ENCODE measurements around the gene TMEM125. TPM values are rescaled to one million over a fixed set of nuclear protein-coding genes. Genes with fewer than 3 reads are reported as not detected.

TMEM125 gene
- total and polyA plus RNA-seq, 9 of the 15 experiments (the other 6 are each of a cell fraction or from before 2014, with no cell fraction given) = 0.07 to 0.08 TPM; not detected in 7

DNA sequence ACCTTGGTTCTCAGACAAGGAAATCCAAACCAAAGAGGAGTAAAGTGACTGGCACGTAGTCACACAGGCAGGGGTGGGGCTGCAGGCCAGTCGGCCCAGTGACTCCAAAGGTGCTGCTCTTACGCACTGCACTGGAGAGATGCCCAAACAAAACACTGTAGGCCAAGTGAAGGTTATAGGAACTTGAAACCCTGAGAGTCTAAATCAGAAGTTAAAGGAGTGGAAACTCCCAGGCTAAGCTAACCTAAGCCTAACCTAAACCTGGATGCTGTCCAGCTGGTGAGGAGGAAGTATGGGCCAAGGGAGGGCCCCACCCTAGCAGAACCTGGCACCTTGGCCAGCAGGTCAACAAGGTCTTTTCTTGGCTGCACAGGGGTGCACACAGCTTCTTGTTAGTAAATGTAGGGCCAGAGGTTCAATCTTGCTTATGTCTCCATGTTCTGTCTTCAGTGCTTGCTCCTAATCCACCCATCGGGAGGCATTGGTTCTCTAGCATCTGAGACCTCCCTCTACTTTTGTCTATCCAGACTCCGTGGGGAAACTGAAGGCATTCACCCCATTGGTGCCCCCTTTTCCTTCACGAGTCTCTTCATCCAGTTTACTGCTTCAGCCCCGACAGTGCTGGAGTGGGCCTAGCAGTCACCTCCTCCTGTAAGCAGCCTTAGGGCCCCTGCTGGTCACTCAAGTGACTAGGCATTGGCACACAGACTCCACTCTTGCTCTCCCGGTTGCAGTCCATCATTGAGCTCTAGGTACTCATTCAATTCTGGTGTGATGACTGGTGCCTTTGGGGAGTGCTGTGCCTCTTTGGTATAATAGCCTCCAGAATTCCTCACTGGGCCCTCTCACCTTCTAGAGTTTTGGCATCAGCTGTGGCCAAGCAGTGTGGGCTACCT is 12.9 kb upstream of the TMEM125 start:
- ATAC-seq (no peak), FAIRE-seq (no peak), DNase-seq (ENCODE audit: extremely low read depth in 1 of 4, low spot score in 3 of 4) (no peak)
- no peak overlapping the region for H3K9ac ChIP-seq (ENCODE audit: insufficient read depth in 1 of 2, low read depth in 2 of 2, low read length in 2 of 2)
- WGBS (ENCODE audit: insufficient coverage, low coverage, missing lambda C conversion rate) = 2% methylated on average over 8 of the region's 8 CpGs
- no peak for TF ChIP-seq FIP1L1 (IDR thresholded peaks at IDR 0.05; ENCODE audit: low read depth, low read length, poor library complexity, severe bottlenecking)
- TF ChIP-seq CHD1 (IDR thresholded peaks at IDR 0.05; ENCODE audit: low read length) = no peak
- no peaks in the 10 kb centered on the region for H3K36me3 ChIP-seq (ENCODE audit: control insufficient read depth, insufficient read depth, low read length)
- in situ Hi-C loops (cut with MboI) = no loop called here
- H2AFZ ChIP-seq (ENCODE audit: low read depth, low read length) = no peak overlapping the region
- H3K4me2 ChIP-seq (ENCODE audit: insufficient read depth, low read length) = no peak overlapping the region
- H3K4me3 ChIP-seq = no peak overlapping the region
- peaks cover 6 to 46% of the 10 kb centered on the region in 2 experiments; a peak in 3 of 5 replicates for H3K27me3 ChIP-seq (ENCODE audit: control insufficient read depth in 2 of 2, insufficient read depth in 2 of 2, low read length in 2 of 2)
- H3K9me1 ChIP-seq (ENCODE audit: control insufficient read depth, insufficient read depth, low read length) = no peaks in the 10 kb centered on the region
- no peaks in the 10 kb centered on the region for H3K4me1 ChIP-seq (replicated peaks in 1 of 2; ENCODE audit: control insufficient read depth in 2 of 2, insufficient read depth in 2 of 2, low read length in 2 of 2)
- no peak overlapping the region for H3K27ac ChIP-seq (ENCODE audit: extremely low read depth, low read depth, low read length)
- intact Hi-C loops (cut with micrococcal nuclease) = no loop called here
- no peaks in the 10 kb centered on the region for H4K20me1 ChIP-seq (replicated peaks; ENCODE audit: control insufficient read depth, insufficient read depth, low read length)
- peaks cover 2% of the 10 kb centered on the region; the same call in 1 of the 2 replicates for H3K9me3 ChIP-seq (replicated peaks; ENCODE audit: control insufficient read depth, insufficient read depth, low read depth, low read length)
- CTCF ChIA-PET (ENCODE audit: low intra/inter-chr PET ratio) = no interaction called here
- H3K79me2 ChIP-seq (ENCODE audit: control insufficient read depth, insufficient read depth, low read length) = no peaks in the 10 kb centered on the region
- BruUV-seq (replicated peaks) = no TSS peak
- POLR2A ChIA-PET = interaction anchor here (1.1 kb wide), 1 partner anchor 13 kb away, joined by 3 read pairs; no protein-coding TSS in a partner anchor

- ChIA-PET CTCF (ENCODE audit: low intra/inter-chr PET ratio) (no interaction called here), POLR2A (interaction anchor here (0.6 kb wide), 2 partner anchors 14 to 18 kb away, joined by 3 read pairs; no protein-coding TSS in a partner anchor)
- WGBS (ENCODE audit: insufficient coverage, low coverage, missing lambda C conversion rate) = 0% methylated on average over 3 of the region's 3 CpGs
- intact Hi-C loops (cut with micrococcal nuclease) (no loop called here), in situ Hi-C loops (cut with MboI) (no loop called here)
- no peaks in the 10 kb centered on the region for H3K79me2 ChIP-seq (ENCODE audit: control insufficient read depth, insufficient read depth, low read length)
- no peaks in the 10 kb centered on the region for H3K36me3 ChIP-seq (ENCODE audit: control insufficient read depth, insufficient read depth, low read length)
- TF ChIP-seq ZNF589 (CRISPR knock-in tag; IDR thresholded peaks at IDR 0.05; ENCODE audit: low read depth) (no peak), TRIM28 (IDR thresholded peaks at IDR 0.05) (peak; percentile 32; the same call in 1 of the 2 replicates), FOXJ3 (CRISPR knock-in tag; IDR thresholded peaks at IDR 0.05) (no peak), YBX1 (IDR thresholded peaks at IDR 0.05) (no peak)
- H3K9me3 ChIP-seq (replicated peaks; ENCODE audit: control insufficient read depth, insufficient read depth, low read depth, low read length) = peaks cover 2% of the 10 kb centered on the region; the same call in 1 of the 2 replicates
- BruUV-seq (replicated peaks) = no TSS peak
- H3K27ac ChIP-seq (ENCODE audit: extremely low read depth, low read depth, low read length) = no peak overlapping the region
- FAIRE-seq = no peak
- H3K4me1 ChIP-seq (replicated peaks in 1 of 2; ENCODE audit: control insufficient read depth in 2 of 2, insufficient read depth in 2 of 2, low read length in 2 of 2) = no peaks in the 10 kb centered on the region
- H3K9ac ChIP-seq (ENCODE audit: insufficient read depth in 1 of 2, low read depth in 2 of 2, low read length in 2 of 2) = no peak overlapping the region
- peaks cover 6 to 41% of the 10 kb centered on the region in 2 experiments; a peak in 3 of 5 replicates for H3K27me3 ChIP-seq (ENCODE audit: control insufficient read depth in 2 of 2, insufficient read depth in 2 of 2, low read length in 2 of 2)
- no peak overlapping the region for H3K4me2 ChIP-seq (ENCODE audit: insufficient read depth, low read length)
- H2AFZ ChIP-seq (ENCODE audit: low read depth, low read length) = no peak overlapping the region
- H4K20me1 ChIP-seq (replicated peaks; ENCODE audit: control insufficient read depth, insufficient read depth, low read length) = no peaks in the 10 kb centered on the region
- DNase-seq (ENCODE audit: extremely low read depth in 1 of 4, low spot score in 3 of 4) = no peak
- ATAC-seq = no peak
- no peaks in the 10 kb centered on the region for H3K9me1 ChIP-seq (ENCODE audit: control insufficient read depth, insufficient read depth, low read length)
- H3K4me3 ChIP-seq = no peak overlapping the region
Observed at GRCh38 chr1:43258370-43258769, 11.4 kb upstream of the TMEM125 start.
